Measurements from ENCODE around the gene ATM. TPM values are rescaled to one million over a fixed set of nuclear protein-coding genes. Genes with fewer than 3 reads are reported as not detected.

ATM gene
- total RNA-seq, 1 donor from 2014 or later: 33.3 TPM

- ATAC-seq: no peak
- intact Hi-C loops (cut with micrococcal nuclease): no loop called here
- DNase-seq: no peak
These were observed 3.7 kb upstream of the ATM start for GRCh38 chr11:108218912-108219783.

- intact Hi-C loops (cut with micrococcal nuclease): loop anchor here (5.0 kb wide), 1 partner anchor 246 kb away; the partner anchor contains the start of gene C11orf65
- no peak for DNase-seq
- no peak for ATAC-seq
These were observed 2.0 kb upstream of the ATM start for GRCh38 chr11:108220721-108221336.

DNA sequence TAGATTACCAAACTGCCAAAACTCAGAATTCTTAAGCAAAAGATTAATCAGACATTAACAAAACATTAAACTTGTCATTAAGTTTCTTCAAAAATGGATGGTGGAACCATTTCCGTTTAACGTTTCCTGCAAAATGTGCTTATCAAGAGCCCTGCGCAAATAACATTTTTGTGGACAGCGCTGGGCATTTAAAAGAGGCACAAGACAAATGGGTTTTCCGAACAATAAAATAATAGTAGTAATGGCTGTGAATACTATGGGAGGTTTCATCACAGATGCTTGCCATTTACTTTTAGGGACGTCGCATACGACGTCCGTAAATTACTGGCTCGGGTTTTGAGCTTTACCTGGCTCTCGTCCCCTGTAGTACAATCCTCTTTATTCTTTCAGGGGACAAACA is 1.5 kb upstream of the ATM start:
- ATAC-seq: no peak
- intact Hi-C loops (cut with micrococcal nuclease): loop anchor here (5.0 kb wide), 1 partner anchor 246 kb away; the partner anchor contains the start of gene C11orf65

DNA sequence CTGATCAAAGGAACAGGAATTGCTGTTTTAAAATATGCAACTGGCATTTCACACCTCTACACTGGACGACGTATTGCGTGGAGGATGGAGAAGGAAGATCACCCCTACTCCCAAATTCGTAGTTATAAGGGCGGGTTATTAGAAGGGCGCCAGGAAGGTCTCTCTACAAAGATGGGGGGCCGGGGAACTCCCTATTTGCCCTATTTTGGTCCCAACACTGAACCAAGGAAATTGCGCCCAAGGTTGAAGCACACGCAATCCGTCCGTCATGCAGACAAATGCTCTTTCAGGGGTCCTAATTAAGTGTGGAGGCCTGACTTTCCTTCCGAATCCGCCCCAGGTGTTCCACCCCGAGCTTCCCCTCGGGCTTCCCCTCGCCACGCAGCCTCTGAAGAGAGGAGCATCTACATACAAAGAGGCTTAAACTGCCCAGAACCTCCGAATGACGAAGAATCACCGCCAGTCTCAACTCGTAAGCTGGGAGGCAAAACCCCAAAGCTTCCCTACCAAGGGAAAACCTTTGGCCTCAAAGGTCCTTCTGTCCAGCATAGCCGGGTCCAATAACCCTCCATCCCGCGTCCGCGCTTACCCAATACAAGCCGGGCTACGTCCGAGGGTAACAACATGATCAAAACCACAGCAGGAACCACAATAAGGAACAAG is 825 bp upstream of the ATM start:
- intact Hi-C loops (cut with micrococcal nuclease): loop anchor here (5.0 kb wide), 1 partner anchor 245 kb away; the partner anchor contains the start of gene C11orf65
- no peak for ATAC-seq

More for the DNA sequence above, 1.5 kb upstream of the ATM start:
- no peak for DNase-seq

DNA sequence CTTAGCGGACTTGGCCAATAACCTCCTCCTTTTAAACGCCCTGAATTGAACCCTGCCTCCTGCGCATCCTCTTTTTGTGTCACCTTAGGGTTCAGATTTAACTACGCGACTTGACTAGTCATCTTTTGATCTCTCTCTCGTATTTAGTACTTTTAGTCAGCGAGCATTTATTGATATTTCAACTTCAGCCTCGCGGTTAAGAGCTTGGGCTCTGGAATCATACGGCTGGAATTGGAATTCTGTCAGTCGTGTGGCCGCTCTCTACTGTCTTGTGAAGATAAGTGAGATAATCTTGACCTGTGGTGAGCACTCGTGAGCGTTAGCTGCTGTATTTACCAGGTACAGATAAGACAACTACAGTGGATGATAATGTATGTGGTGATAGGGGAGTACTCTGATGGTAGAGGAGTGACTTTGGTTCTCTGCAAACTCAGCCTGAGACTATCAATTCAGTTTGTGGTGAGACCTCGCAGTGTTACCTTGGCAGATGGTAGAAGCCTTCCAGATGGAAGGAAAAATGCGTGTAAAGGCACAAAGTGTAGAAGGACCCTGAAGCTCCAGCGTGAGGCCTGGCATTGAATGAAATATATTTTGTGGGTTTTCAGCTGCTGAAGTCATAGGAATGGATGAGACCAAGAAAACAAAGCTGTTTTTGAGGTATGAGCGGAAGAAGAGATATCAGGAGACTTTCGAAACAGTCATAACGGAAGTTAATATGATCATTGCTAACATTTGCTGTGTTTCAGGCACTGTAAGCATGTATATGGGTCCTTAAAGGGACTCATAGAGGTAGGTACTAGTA is 682 bp downstream of the ATM start:
- intact Hi-C loops (cut with micrococcal nuclease): loop anchor here (5.0 kb wide), 1 partner anchor 244 kb away; the partner anchor contains the start of gene C11orf65
- DNase-seq: no peak
- no peak for ATAC-seq

More for the DNA sequence above, 825 bp upstream of the ATM start:
- DNase-seq: no peak

DNA sequence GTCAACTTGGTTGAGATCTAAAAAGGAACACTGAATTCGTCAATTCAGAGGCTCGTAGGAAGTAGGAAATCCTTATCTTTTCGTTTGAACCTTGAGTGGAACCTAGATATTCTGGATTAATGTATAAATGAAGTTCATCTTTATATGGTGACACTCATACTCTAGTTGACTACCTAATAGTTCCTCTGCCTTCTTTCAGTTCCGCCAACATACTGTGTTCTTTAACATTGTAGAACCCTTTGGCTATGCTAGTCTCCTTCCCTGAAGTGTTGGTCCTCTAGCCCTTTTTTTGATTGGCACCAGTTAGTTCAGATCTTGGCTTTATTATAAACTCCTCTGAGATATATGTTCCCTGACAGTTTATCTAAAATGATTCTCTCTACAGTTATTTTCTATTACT is 1.5 kb downstream of the ATM start:
- intact Hi-C loops (cut with micrococcal nuclease): loop anchor here (5.0 kb wide), 1 partner anchor 243 kb away; the partner anchor contains the start of gene C11orf65
- DNase-seq (no peak), ATAC-seq (no peak)

GRCh38 chr11:108224911-108225786 is 2.3 kb downstream of the ATM start:
- ATAC-seq: no peak
- no peak for DNase-seq
- intact Hi-C loops (cut with micrococcal nuclease): loop anchor here (5.0 kb wide), 1 partner anchor 242 kb away; the partner anchor contains the start of gene C11orf65

DNA sequence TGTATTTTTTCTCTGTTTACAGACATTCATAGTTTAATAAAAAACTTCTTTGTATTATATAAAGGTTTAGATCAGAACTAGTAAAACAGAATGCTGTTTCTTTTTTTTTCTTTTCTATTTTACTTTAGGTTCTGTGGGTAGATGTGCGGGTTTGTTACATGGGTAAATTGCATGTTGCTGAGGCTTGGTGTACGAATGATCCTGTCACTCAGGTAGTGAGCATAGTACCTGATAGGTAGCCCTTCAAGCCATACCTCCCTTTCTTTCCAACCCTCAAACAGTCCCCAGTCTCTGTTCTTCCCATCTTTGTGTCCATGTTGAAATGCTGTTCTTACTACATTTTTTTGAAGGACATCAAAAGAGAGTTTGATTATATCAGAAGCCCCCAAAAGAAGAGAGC is 3.2 kb downstream of the ATM start:
- intact Hi-C loops (cut with micrococcal nuclease): no loop called here
- DNase-seq (no peak), ATAC-seq (no peak)

- DNase-seq (no peak), ATAC-seq (no peak)
- intact Hi-C loops (cut with micrococcal nuclease): no loop called here
These were observed 5.4 kb downstream of the ATM start for GRCh38 chr11:108228251-108228650.

DNA sequence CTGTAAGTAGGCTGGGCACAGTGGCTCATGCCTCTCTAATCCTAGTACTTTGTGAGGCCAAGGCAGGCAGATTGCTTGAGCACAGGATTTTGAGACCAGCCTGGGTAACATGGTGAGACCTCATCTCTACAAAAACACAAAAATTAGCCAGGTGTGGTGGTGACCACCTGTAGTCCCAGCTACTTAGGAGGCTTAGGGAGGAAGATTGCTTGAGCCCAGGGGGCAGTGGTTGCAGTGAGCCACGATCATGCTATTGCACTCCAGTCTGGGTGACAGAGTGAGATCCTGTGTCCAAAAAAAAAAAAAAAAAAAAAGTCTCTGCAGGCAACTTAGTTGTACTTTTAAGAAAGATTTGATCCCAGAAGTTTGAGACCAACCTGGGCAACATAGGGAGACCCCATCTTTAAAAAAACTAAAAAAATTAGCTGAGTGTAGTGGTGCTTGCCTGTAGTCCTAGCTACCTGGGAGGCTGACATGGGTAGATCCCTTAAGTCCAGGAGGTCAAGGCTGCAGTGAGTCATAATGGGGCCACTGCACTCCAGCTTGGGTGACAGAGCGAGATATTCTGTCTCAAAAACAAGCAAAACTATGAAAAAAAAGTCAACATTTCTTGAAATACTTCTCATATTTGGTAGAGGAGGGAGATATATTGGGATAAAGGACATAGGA is 10.5 kb downstream of the ATM start:
- no peak for DNase-seq
- no peak for ATAC-seq
- intact Hi-C loops (cut with micrococcal nuclease): no loop called here

- no peak for DNase-seq
- no peak for ATAC-seq
- intact Hi-C loops (cut with micrococcal nuclease): no loop called here
These were observed 12.3 kb downstream of the ATM start for GRCh38 chr11:108235192-108235591.

DNA sequence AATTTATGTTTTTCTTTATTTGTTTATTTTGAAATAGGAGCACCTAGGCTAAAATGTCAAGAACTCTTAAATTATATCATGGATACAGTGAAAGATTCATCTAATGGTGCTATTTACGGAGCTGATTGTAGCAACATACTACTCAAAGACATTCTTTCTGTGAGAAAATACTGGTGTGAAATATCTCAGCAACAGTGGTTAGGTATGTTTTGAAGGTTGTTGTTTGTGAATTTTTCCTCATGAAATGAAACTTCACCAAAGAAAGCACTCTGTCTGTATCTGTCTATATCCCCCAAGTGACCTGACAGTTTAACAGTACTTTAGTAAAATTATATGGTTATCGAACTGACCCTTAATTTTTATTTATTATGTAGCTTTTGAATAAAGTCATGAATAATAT is 12.8 kb downstream of the ATM start:
- intact Hi-C loops (cut with micrococcal nuclease): no loop called here
- ATAC-seq (no peak), DNase-seq (no peak)

GRCh38 chr11:108237058-108237481 is 14.2 kb downstream of the ATM start:
- ATAC-seq (no peak), DNase-seq (no peak)
- intact Hi-C loops (cut with micrococcal nuclease): no loop called here

GRCh38 chr11:108239076-108239475 is 16.2 kb downstream of the ATM start:
- intact Hi-C loops (cut with micrococcal nuclease): no loop called here
- ATAC-seq (no peak), DNase-seq (no peak)

DNA sequence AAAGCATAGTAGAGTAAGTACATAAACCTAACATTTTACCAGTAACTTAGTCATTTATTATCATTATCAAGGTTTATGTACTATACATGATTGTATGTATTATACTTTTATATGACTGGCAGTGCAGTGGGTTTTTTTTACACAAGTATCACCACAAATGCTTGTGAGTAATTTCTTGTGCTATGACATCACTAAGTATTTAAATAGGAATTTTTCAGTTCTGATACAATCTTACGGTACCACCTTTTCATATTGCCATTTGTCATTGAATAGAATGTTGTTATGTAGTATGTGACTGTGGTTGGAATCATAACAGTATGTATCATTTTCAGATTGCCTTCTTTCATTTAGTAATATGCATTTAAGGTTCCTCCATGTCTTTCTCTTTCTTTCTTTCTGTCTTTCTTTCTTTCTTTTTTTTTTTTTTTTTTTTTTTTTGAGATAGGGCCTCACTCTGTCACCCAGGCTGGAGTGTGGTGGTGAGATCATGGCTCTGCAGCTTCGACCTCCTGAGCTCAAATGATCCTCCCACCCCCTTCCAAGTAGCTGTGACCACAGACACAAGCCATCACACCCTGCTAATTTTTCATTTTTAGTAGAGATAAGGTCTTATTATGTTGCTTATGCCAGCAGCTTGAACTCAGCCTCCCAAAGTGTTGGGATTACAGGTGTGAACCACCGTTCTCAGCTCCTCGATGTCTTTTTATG is 18.6 kb downstream of the ATM start:
- intact Hi-C loops (cut with micrococcal nuclease): no loop called here
- ATAC-seq (no peak), DNase-seq (no peak)

DNA sequence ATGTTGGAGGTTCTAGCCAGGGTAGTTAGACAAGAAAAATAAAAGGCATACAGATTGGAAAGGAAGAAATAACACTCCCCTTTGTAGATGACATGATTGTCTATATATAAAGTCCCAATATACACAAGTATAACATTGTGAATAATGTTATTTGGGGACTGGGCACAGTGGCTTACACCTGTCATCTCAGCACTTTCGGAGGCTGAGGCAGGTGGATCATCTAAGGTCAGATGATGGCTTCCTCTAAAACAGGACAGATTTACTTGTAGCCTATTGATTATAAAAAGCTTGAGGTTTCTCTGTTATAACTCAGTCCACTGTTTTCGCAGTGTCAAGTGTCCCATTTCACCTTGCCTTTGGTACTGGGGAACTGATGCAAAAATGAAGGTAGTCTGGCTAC is 19.6 kb downstream of the ATM start:
- intact Hi-C loops (cut with micrococcal nuclease): no loop called here
- no peak for DNase-seq
- no peak for ATAC-seq

GRCh38 chr11:108246308-108246707 is 23.4 kb downstream of the ATM start:
- ATAC-seq: no peak

More at GRCh38 chr11:108246308-108246707, 23.4 kb downstream of the ATM start:
- DNase-seq: no peak
- intact Hi-C loops (cut with micrococcal nuclease): no loop called here
